D721Med (cell line): ENCODE data around the gene TRAPPC14.

ENCODE experiments used
- DNase-seq: peaks from one replicate; pipeline ENCODE4 v3.0.0; 2011; ENCODE audit warnings: low spot score; ENCODE audit not compliant: insufficient read length
- FAIRE-seq: peaks from 2 replicates; lab custom pipeline; 2011; peaks lifted over from hg19 to GRCh38; lab: Jason Lieb, UNC
- TF ChIP-seq, protein P1 (sequence below): IDR thresholded peaks from 2 replicates; pipeline ENCODE4 v1.5.1; 2012; ENCODE audit warnings: mild to moderate bottlenecking, control low read depth; ENCODE audit not compliant: insufficient read depth; ENCODE audit errors: missing control alignments

TRAPPC14 gene

DNA sequence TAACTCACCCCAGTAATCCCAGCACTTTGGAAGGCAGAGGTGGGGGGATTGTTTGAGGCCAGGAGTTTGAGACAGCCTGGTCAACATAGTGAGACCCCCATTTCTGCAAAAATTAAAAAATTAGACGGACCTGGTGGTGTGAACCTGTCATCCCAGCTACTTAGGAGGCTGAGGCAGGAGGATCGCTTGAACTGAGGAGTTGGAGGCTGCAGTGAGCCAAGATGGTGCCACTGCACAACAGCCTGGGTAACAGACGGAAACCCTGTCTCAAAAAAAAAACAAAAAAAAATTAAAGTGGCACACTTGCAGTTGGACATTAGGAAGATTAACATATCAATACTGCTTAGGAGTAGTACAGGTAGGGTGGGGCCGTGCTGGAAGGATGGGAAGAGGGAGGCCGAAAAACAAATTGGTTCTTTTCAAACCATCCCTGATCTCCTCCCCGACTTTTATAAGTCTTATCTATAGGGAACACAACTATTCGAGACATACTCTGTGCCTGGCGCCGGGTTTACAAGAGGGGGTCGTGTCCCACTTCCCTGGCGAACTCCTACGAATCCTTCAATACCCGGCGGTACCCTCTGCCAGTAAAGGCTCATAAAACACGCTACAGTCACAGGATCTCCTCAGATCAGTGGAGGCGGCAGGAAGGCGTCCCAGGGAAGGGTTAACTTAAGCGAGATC lies 40.0 kb downstream of the TRAPPC14 start:
- DNase-seq: no peak
- no peak for FAIRE-seq
- TF ChIP-seq, protein P1, sequence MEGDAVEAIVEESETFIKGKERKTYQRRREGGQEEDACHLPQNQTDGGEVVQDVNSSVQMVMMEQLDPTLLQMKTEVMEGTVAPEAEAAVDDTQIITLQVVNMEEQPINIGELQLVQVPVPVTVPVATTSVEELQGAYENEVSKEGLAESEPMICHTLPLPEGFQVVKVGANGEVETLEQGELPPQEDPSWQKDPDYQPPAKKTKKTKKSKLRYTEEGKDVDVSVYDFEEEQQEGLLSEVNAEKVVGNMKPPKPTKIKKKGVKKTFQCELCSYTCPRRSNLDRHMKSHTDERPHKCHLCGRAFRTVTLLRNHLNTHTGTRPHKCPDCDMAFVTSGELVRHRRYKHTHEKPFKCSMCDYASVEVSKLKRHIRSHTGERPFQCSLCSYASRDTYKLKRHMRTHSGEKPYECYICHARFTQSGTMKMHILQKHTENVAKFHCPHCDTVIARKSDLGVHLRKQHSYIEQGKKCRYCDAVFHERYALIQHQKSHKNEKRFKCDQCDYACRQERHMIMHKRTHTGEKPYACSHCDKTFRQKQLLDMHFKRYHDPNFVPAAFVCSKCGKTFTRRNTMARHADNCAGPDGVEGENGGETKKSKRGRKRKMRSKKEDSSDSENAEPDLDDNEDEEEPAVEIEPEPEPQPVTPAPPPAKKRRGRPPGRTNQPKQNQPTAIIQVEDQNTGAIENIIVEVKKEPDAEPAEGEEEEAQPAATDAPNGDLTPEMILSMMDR: no peak

- TF ChIP-seq, protein P1: no peak
- no peak for FAIRE-seq
- DNase-seq: no peak
Measured at GRCh38 chr7:100115026-100115425, 43.5 kb downstream of the TRAPPC14 start.

GRCh38 chr7:100111914-100112313 lies 46.6 kb downstream of the TRAPPC14 start:
- no peak for FAIRE-seq
- TF ChIP-seq, protein P1: no peak
- no peak for DNase-seq

GRCh38 chr7:100111156-100111555 lies 47.4 kb downstream of the TRAPPC14 start:
- DNase-seq (no peak), FAIRE-seq (no peak)
- TF ChIP-seq, protein P1: no peak

DNA sequence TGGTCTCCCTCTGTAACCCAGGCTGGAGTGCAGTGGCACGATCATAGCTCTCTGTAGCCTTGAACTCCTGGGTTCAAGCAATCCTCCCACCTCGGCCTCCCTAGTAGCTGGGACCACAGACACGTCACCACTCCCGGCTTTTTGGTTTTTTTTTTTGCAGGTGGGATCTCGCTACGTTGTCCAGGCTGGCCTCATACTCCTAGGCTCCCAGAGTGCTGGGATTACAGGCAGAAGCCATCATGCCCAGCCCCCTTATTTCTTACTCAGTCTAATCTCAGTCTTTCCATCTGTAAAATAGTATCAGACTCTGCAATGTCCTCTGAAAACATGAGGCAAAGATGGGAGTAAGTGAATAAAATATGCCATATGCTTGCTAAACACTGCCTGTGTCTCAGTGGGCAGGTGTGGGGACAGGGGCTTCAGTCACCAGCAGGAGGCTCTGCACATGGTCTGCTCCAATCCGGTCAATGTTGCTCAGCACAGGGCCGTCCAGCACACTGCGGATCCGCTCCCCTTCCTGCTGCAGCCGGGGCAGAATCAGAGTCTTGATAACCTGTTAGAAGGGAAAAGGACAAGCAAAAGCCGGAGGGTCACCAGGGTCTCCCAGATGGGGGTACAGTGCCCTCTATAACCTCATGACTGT lies 48.9 kb downstream of the TRAPPC14 start:
- no peak for DNase-seq
- TF ChIP-seq, protein P1: no peak
- FAIRE-seq: no peak

- no peak for FAIRE-seq
- no peak for DNase-seq
- TF ChIP-seq, protein P1: no peak
Measured at GRCh38 chr7:100107890-100108289, 50.6 kb downstream of the TRAPPC14 start.
